GM19025 (cell line): ENCODE data around the gene NUDCD3.
"Not testable (repeated sequence)": the region's sequence is repeated elsewhere in the genome, so short reads cannot be mapped to it uniquely, and the experiment has no call there.

Experiments
- ATAC-seq: cut with Tn5 transposase; IDR thresholded peaks from one replicate; pipeline ENCODE4 v1.9.1; 2021; ENCODE audit warnings: mild to moderate bottlenecking, low read depth, moderate library complexity; ENCODE audit not compliant: unreplicated experiment

Gene NUDCD3

DNA sequence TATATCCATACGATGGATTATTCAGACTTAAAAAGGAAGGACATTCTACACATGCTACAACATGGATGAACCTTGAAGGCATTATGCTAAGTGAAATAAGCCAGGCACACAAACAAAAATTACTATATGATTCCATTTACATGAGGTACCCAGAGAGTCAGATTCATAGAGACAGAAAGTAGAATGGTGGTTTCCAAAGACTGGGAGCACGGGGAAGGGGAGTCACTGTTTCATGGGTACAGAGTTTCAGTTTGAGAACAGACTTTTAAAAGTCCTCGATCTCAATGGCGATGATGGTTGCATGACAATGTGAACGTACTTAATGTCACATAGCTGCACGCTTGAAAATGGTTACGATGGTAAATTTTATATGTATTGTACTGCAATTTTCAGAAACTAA is 39.3 kb downstream of the NUDCD3 start:
- ATAC-seq, result no peak

DNA sequence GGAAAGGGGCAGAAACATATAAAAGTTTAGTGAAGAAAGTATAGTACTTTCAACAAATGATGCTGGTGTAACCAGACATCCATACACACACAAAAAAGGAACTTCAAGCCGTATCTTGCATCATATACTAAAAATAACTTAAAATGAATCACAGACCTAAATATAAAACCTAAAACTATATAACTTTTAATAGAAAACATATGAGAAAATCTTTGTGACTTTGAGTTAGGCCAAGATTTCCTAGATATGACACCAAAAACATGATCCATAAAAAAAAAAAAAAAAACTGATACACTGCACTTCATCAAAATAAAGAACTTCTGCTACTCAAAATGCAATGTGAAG is 40.9 kb downstream of the NUDCD3 start:
- no peak for ATAC-seq

DNA sequence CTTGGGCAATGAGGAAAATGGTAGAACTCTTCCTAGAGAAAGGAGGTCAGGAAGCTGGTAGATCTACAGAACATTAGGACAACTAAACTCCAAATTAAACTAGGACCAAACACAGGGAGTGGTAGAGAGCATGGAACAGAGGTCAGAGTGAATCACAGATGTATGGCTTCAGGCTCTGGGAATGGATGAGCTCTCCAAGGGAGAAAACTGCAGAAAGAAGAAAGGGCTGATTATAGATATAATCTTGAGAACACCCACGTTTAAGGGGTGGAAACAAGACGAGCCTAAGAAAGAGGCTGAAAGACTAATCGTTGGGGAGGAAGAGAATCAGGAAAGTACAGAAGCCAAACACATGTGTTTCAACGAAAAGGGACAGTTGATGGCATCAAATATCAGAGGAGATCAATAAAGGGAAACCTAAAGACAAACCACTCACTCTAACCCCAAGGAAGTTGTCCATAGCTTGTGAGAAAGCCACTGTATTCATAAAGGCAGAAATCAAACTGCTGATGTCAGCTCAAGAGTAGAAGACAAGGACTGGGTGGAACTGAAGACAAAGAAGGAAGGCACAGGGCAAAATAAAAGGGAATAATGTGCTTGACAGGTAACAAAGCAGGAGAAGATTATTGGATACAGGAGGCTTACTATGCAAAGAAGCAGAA is 41.4 kb downstream of the NUDCD3 start:
- no peak for ATAC-seq

DNA sequence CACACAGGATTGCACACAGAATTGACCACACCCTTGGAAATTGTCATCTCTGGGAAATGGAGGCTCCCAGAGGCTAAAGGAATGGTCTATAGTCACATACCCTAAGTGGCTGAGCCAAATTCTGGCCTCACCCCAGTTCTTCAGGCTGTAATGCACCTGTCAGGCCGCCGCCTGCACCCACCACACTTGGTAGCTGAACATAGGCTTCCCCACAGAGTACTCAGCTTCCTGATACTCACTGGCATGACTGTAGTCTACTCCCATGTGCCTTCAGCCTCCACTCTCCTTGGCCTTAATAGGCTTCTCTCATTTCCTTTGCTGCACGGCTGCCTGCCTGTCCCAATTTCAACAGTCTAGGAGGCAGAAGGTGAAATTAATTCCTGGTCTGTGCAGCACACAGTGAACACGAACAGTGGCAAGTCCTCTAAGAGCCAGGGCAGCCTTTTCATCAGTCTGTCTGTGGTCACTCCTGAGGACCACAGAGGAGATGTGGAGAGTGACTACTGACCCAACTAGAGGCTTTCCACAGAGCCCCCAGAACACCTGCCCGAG is 42.5 kb downstream of the NUDCD3 start:
- ATAC-seq, result no peak

DNA sequence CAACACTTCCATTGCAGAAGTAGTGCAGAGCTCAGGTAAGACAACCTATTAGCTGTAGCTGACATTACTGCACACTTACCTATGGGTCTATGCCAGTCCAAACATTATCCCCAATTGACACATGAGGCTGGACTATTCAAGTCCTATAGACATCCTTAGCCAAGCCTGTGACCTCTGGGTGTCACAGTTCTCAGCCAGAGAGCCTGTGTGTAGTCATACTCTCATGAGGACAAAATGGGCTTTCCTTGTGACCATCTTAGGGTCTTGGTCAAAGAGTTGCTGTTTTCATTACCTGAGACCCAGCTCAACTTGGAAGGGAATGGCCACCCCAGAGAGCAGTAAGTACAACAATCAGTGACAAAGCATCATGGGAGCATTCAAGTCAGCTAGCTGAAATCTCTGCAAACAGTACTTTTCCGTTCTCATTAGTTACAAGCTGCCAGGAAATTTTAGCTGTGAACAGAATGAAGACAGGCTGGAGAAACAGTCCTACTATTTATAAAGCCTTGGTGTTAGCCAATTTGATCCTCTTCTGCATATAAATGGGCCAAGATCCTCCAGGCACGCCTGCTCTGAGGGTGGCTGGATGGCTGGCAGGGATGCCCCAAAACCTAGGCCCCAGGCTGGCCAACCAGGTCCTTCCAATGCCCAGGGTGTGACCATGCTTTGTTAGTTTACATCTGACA is 44.3 kb downstream of the NUDCD3 start:
- no peak for ATAC-seq

DNA sequence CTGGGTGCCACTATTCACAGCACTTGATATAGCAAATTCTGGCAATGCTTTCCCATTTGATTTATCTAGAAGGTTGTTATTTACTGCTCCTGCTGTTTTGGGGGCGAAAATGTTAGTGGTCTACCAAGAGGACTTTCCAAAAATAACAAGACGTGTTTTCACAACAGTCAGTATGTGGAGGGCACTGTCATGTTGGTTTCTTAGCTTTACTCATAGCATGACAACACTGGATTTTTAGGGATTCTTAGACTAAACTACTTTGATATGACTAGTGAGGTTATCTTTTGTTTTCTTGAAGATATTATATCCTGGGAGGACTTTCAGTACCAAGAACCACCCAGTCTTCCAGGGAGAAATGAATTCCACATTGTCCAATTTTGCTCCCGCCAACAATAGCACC is 49.4 kb downstream of the NUDCD3 start:
- no peak for ATAC-seq

DNA sequence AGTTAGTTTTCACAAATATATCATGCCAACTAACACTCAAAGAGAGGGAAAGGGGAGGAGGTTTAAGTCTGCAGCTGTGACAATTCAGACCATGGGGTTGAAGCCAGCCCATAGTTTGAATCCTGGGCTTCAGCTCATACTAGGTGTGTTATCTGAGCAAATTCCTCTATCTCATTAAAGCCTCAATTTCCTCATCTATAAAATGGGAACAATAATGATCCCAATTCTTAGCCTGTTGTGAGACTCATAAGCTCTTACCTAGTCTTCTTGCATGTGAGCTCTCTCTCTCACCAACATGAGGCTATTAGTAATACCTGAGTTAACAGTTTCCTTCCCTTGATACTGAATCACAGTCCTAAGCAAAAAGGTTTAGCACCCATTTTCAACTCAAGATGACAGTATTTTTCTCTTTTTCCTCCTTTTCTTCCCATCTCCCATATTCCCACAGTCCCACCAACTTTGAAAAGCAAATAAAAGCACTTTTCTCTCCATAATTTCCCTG is 49.8 kb downstream of the NUDCD3 start:
- no peak for ATAC-seq

DNA sequence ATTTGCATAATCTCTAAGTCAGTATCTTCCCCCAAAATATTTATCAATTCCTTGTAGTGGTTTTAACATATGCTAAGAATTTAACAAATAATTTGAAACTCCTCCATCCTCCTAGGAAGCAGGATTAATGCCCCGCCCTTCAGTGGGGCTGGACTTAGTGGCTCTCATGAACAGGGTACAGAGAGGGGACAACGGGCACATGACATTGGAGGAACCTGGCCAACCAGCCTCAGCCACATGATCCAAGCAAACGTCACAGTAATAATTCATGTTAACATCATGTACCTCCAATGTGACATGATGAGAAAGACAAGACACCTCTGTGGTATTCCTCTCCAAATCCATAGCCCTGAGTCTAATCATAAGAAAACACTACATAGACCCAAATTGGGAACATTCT is 50.5 kb downstream of the NUDCD3 start:
- ATAC-seq, result no peak

DNA sequence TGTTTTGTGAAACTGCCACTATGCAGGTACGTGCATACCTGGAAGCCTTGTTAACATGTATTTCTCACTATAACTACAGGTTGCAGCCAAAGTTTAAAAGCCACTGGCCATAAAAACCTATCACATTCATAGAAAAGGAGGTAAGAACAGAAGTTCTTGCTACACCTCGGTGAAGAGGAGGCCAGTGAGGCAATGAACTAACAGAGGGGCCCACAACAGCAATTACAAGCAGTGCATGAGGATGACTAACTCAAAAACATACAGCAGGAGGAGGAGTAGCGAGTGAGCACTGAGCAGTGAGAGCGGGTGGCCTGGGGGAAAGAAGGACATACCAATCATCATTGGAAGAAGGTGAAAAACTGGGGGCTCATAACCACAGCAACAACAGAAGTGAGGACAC is 51.6 kb downstream of the NUDCD3 start:
- no peak for ATAC-seq

DNA sequence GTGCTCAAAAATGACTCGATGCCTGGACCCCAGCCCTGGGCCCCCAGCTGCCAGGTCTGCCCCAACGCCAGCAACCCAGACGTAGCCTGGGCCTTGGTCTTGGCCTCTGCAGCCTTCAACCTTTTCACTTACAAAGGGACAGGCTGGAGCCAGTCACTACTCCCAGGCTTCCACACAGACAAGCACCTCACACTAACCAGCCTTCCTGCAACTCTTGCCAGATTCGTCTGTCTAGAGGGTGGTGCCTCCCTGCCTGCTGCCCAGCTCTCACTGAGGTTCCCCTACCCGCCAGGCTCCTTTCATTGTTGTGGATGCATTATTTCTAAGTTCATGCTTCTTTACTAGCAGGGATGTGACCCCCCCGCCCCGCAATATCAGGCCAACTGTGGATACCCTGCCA is 56.3 kb downstream of the NUDCD3 start:
- no peak for ATAC-seq

DNA sequence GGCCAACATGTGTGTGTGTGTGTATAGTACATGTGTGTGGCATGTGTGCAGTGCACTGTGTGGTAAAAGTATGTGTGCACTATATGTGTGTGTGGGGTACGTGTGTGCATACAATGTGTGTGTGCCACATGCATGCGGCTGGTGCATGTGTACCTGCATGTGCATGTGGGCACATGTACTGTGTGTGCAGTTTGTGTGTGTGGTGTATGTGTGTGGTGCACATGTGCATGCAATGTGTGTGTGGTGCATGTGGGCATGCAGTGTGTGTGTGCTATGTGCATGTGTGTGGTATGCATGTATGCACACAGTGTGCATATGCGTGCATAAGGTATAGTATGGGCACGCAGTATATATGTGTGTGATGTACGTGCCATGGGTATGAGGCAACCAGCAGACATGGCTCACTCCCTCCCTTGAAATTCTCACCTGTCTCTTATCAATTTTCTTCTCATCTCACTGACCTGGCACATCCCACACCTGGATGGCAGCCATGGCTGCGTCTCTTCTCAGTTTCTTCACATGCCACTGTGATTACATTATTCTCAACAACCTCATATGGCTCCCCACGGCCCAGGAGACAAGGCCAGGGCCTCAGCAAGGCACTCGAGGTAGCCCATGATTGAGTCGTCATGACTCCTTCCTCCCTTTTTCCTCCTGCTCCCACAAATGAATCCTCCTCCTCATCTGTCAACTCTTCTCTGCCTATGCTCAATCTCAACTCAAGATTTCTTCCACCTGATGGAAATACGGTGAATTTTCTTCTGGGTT is 57.0 kb downstream of the NUDCD3 start:
- no peak for ATAC-seq

DNA sequence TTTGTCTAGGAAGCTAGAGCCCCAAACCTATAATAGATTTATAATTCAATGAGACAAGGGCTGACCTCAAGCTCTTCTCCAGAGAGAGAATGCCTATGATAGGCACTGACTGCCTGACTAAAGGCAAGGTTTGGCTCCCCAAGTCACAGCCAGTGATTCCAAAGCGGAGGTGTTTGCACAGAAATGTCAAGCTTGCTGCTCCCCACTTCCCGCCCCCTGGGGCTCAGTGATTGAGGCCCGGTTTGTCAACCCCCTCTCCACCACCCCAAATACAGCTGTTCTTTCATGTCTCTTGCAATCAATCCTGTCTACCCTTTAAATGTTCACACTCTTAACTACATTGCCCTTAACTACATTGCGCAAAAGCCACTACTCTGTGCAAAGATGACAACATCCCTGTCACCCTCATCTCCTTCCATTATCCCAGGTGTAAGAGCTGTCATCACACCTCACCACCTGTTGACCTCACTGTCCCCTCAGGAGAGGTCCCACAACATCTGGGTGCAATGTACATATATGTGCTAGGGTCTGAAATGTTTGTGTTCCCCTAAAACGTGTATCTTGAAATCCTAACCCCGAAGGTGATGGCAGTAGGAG is 58.0 kb downstream of the NUDCD3 start:
- ATAC-seq, result no peak

DNA sequence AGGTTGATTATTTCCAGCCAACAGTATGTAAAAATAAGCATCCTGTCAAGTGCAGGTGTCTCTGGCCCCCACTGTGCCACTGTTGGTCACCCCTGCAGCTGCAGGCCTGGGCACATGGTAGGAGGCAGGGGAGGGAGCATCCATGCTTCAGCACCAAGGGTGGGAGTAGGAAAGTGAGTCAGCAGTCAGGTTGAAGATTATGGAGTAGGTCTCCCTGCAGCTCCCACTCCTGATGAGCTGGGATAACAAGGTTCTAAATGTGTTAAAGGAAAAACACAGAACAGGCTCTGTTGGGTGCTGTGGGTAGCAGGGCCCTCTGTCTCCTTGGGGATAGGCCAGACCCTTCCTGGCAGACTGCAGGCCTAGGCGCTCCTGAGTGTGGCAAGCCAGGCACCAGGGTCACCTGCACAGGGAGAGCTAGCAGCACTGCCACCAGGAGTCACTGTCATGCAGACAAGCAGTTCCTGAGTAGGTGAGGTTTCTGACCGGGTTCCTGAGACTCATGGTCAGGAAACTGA is 59.3 kb downstream of the NUDCD3 start:
- no peak for ATAC-seq

DNA sequence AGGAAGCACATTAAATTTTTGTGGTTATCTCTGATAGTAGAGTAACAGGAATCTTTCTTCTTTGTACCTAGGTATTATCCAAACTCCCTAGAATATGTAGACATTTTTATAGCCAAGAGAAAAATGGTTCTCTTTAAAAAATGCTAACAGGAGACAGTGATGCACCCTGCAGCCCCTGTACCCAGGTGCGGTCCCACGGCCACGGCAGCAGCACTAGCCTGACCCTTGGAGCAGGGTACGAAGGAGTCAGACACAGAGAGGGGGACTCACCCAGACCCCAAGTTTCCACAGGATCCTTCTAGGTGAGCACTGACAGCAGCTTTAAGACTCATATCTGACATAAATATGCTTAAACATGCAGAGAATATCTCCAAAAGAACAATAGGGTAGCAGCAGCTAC is 60.4 kb downstream of the NUDCD3 start:
- ATAC-seq, result no peak

DNA sequence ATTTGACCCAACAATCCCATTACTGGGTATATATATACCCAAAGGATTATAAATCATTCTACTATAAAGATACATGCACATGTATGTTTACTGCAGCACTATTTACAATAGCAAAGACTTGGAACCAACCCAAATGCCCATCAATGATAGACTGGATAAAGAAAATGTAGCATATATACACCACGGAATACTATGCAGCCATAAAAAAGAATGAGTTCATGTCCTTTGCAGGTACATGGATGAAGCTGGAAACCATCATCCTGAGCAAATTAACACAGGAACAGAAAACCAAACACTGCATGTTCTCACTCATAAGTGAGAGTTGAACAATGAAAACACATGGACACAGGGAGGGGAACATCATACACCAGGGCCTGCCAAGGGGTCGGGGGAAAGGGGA is 65.7 kb downstream of the NUDCD3 start:
- ATAC-seq, result not testable (repeated sequence)

DNA sequence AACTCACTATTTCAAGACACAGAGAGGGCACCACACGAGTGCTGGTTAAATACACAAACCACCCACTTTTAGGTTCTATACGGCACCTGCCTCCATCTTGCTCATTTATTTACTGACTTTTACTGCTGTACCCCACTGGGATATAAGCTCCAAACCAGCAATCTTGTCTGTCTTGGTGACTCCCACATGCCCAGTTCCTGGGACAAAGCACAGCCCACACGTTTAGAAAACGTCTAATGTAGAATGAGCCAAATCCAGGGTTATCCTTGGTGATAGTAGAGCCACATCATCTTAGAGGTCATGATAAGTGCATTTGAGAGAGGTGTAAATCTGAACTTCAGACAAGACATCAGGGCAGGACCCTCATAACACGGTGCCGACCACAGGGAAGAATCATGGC is 73.5 kb downstream of the NUDCD3 start:
- no peak for ATAC-seq

DNA sequence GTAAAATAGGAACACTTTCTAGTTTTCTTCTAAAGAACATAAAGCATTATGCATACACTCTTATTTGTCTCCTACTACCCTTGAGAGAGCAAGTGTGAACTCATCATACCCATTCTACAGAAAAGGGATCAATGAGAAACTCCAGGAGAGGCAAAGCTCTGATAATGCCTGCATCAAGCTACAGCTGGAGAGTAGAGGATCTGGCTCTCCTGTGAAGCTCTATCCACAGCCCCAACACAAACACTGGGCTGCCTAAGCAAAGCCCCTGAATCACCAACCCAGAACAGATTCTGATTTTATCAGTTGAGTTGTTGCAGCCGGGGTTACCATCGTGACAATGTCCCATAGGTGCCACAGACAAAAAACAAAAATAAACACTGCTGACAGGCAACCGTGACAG is 74.9 kb downstream of the NUDCD3 start:
- ATAC-seq, result no peak

DNA sequence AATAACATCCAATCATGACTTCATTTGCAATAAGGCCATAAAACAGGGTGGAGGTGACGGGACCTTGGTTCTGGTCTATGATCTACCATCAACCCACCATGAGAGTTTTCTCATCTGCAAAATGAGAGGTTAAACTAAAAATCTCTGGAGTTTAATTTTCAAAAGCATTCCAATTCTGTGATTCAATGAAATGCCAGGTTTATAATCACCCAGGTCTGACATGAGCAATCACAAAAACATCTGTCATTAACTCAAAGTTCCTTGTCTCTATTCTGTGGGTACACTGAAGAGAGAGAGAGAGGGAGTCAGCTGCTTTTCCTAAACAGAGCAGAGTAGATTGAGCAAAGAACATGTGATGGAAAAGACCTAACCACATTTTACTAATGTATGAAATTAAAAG is 75.4 kb downstream of the NUDCD3 start:
- ATAC-seq, result no peak

DNA sequence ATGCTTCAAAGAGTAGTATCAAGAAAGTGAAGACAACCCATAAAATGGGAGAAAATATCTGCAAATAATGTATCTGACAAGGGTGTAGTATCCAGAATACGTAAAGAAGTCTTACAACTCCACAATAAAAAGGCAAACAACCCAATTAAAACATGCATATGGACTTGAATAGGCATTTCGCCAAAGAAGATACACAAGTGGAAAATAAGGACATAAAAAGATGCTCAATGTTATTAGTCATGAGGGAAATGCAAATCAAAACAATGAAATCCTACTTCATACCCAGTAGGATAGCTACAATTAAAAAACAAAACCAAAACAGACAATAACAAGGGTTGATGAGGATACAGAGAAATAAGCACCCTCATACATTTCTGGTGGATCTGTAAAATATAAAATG is 79.2 kb downstream of the NUDCD3 start:
- no peak for ATAC-seq

DNA sequence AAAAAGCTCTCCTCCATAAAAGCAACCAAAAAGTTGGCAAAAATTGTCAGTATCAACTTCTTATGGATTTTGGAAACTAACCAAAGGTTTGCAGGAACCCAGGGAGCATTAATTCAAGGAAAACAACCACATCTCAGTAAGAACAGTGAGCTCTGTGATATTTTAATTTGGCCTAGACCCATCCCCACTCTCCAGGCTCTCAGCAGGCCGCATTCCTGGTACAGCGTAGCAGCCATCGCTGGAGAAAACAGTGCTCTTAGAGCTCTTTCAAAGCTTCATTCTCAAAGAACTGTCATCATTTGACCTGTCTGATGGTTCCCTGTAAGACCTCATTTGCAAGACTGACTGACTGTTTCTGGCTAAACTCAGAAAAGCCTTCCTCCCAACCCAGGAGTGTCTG is 81.9 kb downstream of the NUDCD3 start:
- ATAC-seq, result no peak

DNA sequence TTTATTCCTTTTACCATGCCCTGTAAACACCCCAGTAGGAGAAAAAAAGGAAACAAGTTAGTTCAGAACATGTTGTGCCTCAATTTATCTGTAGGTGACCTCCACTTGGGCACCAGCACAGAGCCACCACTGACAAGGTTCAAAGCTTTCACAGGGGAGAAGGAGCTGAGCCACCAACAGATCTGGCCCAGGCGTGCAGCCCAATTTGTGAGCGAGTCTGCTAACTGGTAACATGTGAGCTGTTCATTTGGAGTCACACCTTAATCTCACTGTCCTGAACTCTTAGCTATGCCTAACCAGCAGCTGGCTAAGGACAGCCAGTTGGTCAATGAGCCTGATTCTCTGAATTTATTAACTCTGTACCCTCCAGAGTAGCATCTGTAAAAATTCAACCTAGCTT is 86.7 kb downstream of the NUDCD3 start:
- ATAC-seq, result no peak
